TTC549 (cell line): Measurements from ENCODE around the gene CCDC110.
"Not testable (repeated sequence)": the region's sequence is repeated elsewhere in the genome, so short reads cannot be mapped to it uniquely, and the experiment has no call there.

ENCODE experiments used
- FAIRE-seq: peaks from 2 replicates; lab custom pipeline; 2012; peaks lifted over from hg19 to GRCh38; lab: Jason Lieb, UNC

Gene CCDC110

GRCh38 chr4:185471235-185472102 lies at the start of gene CCDC110:
TSS of gene CCDC110 (minus strand) at chr4:185471733. CDS start at chr4:185471683, 50 bp downstream.
- no peak for FAIRE-seq

DNA sequence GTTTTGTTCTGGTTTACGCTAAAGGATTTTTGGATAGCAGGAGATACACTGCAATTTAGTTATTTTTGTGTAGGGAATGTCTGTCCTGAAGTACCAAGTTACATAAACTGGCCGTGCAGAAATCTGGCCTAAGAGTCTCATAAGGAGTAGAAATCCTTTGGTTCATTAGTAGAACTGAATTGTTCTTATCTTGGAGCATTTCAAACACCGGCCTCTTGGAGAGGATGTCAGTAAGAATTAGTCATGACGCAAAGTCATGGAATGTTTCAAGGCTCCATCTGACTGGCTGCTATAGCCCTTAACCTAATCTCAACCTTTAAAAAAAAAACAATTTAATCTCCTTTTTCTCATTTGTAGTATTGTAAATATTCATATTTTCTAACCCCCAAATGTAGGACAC lies 48.6 kb upstream of the CCDC110 start:
- FAIRE-seq: no peak

DNA sequence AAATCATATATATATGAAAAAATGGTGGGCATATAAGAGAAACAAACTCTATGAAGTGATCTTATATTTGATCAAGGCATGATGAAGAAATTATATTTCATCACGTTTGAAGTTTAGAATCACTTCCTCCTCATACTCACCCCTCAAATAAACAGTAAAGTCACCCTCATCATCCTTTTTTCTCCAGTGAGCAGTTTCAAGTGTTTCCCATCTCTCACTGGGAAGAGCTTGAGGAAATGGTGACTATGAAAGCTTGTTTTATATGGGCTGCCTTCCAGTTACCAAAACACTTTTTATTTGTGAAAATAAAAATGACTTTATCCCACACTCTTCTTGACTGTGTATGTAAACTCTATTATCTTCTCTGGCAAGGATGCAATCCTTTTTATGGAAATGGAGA lies 47.0 kb upstream of the CCDC110 start:
- FAIRE-seq: no peak

DNA sequence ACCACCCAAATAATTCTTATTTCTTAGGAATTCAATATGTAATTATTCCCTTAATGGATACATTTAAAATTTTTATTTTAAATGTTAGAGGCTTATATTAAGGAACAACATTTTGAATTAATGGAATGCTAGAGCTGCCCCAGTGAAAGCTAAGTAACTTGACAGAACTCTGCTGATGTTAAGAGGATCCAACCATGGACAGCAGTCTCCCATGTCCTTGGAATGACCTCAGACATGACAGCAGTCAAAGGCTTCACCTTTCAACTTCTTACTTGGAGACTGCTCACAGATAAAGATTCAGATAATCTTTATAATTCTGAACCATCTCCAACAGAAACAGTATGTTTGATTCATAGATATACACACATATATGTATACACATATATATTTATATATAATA lies 46.5 kb upstream of the CCDC110 start:
- no peak for FAIRE-seq

GRCh38 chr4:185515248-185515647 lies 43.7 kb upstream of the CCDC110 start:
- FAIRE-seq: no peak

- FAIRE-seq: no peak
These were observed 42.7 kb upstream of the CCDC110 start for GRCh38 chr4:185514182-185514697.

GRCh38 chr4:185513489-185514181 lies 42.1 kb upstream of the CCDC110 start:
- FAIRE-seq: no peak

GRCh38 chr4:185512516-185512915 lies 41.0 kb upstream of the CCDC110 start:
- no peak for FAIRE-seq

GRCh38 chr4:185511243-185511642 lies 39.7 kb upstream of the CCDC110 start:
- FAIRE-seq: not testable (repeated sequence)

- no peak for FAIRE-seq
These were observed 39.3 kb upstream of the CCDC110 start for GRCh38 chr4:185510806-185511205.

- FAIRE-seq: no peak
These were observed 36.6 kb upstream of the CCDC110 start for GRCh38 chr4:185508181-185508580.

DNA sequence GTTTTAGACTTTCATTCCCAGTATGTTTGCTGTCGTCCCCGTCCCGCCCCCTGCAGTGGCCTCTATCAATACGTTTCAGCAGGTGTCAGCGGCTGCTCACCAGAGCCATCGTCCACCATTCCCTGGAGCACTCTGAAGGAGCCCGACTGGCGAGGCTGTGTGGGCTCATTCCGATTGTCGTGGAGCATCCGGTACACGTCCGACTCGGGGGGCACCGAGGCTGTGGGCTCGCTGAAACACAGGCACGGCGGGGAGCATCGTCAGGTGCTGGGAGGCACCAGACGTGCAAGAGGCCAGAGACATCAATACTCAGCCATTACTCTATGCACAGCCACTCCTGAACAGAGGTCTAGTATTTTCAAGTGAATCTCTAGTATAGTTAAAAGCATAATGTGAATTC lies 34.9 kb upstream of the CCDC110 start:
- no peak for FAIRE-seq

DNA sequence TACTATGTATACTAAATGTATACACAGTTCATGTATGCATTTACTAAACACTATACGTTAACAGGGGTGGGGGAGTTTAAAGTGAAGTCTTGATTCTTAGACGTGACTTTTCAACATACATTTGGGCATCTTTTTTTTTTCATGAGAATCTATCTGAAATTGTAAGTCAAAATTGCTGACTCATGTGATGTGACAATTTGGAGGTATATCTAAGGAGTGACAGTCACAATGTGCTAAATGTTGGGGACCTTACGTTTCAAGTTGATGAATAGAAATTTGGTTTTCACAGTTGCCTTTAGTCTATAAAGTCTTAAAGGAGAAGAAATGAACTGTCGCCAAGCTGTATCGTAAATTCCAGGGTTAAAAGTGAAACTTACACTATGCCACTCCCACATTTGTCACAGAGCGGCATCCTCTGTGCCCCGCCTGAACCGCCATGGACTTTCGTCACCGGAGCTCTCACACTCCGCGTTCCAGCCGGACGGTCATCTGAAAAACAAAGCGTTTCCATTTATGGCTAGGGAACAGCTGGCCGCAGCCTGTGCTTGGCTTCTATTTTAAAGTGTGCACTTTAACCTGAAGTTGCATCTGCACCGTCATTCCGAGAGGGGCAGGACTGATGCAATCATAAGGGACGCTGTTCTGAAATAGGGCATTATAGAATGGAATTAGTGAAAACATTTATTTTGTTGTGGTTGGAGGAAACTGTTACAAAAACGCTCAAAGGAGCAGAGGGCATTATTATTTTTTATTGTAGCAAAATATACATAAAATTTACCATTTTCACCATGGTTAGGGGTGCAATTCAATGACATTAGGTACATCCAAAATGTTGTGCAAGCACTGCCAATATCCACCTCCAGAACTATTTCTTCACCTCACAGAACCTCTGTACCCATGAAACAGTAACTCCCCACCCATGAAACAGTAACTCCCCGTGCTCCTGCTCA lies 32.8 kb upstream of the CCDC110 start:
- FAIRE-seq: no peak

DNA sequence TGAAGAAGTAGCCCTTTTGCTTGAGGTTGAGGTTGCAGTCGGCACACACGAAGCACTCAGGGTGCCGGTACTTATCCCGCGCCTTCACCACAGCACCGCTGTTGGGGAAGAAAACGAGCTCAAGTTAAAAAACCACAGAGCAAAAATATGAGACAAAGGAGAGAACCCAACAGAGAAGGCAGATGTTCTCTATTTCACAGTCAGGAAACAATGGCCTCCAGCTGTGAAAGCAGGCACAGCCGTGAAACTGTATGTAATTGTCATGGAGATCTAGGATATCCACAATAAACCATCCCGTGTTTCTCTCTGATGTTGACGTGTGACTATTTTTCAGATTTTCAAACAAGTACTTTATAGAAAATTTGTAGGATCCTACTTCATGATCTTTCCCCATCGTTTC lies 30.9 kb upstream of the CCDC110 start:
- no peak for FAIRE-seq

DNA sequence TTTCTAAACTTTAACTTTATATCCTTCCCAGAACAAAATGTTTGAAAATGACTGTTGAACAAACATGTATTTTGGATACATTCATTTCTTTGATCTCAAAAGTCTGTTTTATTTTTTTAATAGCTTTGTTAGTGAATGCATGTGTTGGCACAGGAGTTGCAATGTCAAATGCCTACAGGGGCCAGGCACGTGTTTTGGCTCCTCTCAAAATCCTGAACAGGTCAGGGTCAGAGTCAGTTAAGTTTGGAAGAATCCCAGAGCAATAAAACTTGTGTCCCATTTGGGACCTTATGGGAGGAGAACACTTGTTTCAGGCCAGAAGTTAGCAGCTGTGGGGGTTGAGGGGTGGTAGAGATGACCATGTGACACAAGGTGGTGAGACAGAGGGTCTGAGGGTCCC lies 29.0 kb upstream of the CCDC110 start:
- FAIRE-seq: no peak

- no peak for FAIRE-seq
These were observed 28.5 kb upstream of the CCDC110 start for GRCh38 chr4:185500035-185500434.

DNA sequence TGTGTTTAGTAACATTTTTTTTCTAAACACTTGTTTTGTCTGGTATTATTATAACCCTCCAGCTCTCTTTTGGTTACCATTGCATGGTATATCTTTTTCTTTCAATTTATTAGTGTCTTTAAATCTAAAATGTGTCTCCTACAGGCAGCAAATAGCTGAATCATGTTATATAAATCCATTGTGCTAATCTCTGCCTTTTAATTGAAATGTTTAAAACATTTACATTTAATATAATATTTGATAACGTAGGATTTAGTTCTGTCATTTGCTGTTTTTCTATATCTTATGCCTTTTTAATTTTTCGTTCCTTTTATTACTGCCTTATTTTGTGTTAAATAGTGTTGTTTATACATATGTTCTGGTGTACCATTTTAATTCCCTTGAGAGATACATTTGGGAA lies 17.1 kb upstream of the CCDC110 start:
- FAIRE-seq: peak; percentile 23

- FAIRE-seq: no peak
These were observed 9.9 kb upstream of the CCDC110 start for GRCh38 chr4:185481401-185481800.

- FAIRE-seq: no peak
These were observed 8.6 kb upstream of the CCDC110 start for GRCh38 chr4:185480016-185480732.

- no peak for FAIRE-seq
These were observed 8.0 kb upstream of the CCDC110 start for GRCh38 chr4:185479507-185479971.

DNA sequence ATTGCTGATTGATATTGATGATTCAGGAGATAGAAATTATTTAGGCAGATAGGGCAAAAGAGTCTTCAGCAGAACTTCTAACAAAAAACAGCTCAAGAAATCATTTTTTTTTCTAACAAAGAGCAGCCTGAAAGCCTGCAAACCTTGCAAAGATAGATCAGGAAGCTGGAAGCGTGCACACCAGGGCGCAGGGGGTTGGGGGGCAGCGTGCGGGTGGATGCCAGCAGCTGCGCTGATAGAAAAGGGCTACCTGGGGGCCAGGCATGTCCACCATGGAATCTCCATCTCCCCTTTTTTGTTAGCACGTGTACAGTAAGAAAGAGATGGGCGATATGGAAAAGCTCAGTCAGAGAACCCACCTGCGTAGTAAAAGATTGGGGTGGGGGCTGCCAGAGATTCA lies 1.7 kb upstream of the CCDC110 start:
- FAIRE-seq: no peak
